DMS79 (cell line): ENCODE results near the gene DNAH1.
"Not testable (repeated sequence)": the region's sequence is repeated elsewhere in the genome, so short reads cannot be mapped to it uniquely, and the experiment has no call there.

Experiments used
- DNase-seq: peaks from one replicate; lab custom pipeline; 2025; lab: John Stamatoyannopoulos, UW

Gene DNAH1

DNA sequence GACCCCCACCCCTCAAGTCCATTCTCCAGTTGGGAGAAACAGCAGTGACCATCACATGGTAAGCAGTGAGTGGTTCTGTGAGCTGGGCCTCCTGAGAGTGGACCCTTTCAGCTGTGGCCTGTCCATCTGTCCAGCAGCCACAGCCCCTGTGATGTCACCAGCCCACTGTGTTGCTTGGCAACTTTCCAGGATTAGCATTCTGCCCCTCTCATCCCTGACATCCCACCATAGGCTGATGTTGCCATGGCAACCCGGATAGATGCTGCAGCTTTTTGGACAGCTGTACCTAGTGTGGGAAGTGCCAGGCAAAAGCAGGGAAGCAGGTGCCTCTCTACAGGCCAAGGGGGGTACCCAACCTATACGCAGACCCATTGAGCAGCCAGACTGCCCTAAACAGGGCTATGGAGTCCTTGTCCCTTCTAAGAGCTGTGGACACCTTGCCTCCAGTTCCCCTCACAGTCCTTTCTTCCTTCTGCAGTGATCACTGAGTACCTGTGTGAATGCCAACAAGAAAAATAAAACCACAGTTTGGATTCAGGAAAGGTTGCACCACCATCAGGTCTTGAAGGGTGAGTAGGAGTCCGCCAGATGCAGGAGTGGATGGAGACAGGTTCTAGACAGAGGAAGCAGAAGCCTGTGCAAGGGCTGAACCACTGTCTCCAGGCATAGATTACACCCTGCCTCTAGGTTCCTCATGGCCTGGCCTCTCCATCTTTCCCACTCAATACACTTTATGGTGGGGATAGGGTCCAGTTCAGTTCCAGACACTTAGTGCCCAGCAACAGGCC is at the start of gene DNAH1:
TSS of gene DNAH1 (plus strand) at position 343 of the 788 bp plus-strand sequence. CDS start 6,124 bp downstream, outside the sequence.
- DNase-seq: no peak

DNA sequence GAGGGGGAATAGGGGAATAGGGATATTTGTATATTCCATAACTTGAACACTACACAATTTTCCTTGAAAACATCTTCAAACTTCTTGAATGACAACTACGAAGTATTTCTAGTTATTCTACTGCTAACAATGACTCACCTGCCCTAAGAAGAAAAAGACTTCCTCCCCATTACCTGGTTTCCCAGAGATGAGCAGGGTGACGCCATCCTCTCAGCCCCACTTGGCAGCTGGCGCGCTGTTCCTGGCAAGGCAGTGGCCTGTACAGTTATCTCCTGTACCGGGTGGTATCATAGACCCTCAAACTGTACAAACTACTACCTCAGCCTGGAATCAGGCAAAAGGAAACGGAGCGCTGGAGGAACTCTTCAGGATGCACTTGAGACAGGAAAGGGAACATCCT is 48.1 kb upstream of the DNAH1 start:
- DNase-seq: no peak

- no peak for DNase-seq
Observed at GRCh38 chr3:52269776-52270175, 46.3 kb upstream of the DNAH1 start.

DNA sequence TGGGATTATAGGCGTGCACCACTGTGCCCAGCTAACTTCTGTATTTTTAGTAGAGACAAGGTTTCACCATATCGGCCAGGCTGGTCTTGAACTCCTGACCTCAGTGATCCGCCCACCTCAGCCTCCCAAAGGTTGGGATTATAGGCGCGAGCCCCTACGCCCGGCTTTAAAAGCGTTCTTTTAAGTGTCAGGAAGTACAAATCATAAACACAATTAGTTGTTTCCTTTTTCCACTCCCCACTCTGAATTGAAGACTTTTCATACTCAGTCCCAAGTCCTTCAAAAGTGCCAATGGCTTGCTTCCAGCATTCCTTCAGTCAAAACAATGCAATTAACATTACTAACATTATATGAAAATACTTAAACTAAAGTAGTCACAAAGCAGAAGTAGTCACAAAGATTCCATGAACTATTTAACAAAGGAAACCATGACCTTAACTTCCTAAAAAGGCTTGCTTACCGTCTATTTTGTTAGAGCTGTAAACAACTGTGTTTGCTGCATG is 45.8 kb upstream of the DNAH1 start:
- no peak for DNase-seq

DNA sequence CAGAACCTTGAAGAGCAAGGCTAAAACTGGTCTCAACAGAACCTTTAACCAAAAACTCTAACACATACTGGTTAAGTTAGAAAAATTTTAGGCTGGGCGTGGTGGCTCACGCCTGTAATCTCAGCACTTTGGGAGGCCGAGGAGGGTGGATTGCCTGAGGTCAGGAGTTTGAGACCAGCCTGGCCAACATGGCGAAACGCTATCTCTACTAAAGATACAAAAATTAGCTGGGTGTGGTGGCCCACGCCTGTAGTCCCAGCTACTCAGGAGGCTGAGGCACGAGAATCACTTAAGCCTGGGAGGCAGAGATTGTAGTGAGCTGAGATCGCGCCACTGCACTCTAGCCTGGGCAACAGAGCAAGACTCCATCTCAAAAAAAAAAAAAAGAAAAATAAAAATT is 43.9 kb upstream of the DNAH1 start:
- not testable (repeated sequence) for DNase-seq

DNA sequence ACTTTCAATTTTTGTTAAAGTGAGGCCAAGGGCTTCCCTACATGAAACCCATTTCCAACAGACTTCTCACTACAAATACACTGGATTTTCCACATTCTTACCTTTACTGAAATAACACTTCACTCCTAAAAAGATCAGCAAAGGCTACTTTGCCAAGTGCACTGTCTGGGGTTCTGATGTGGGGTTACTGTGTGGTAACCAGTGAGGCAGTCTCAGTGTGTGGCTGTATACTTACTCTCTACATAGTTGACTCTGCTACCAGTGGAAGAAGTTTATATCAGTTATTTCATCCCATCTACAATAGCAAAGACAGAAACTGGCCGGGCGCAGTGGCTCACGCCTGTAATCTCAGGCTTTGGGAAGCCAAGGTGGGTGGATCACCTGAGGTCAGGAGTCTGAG is 43.3 kb upstream of the DNAH1 start:
- DNase-seq: no peak

- not testable (repeated sequence) for DNase-seq
Observed at GRCh38 chr3:52274781-52275180, 41.3 kb upstream of the DNAH1 start.

DNA sequence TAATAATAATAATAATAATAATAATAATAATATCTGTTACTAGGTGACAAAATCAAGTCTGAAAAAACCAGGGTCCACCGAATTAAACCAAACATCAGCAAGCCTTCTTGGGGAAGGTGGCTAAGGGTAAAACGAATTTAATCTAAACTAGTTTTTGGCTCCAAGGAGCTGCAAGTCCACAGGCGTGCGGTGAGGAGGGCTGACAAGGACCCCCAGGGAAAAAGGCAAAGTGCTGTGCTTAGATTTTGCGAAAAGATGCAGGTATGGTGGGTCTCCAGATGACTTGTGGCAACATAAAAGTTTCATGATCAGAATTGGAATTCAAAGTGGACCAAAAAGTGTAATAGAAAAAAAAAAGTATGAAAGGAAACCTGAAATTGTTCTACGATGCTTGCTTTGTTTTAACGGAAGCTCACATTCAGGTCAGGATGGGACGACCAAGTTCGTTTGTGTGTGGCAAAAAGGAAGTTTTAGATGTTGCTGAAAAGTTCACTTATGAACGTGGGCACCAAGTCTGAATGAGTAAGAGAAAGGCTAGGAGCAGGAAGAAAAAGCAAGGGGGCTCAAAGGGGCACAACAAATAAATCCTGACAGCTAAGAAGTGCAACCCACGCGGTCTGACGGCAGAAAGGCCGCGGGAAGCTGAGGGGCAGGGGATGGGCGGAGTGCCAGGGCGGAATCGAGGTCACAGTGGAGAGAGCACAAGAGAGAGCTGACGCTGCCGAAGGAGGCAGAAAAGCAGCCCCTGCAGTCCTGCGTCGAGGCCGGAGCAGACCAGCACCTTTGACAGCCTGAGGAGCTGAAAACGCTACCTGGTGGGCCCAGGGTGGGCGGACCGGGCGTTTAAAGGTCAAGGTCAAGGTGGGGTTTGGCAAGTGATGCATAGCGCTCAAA is 38.8 kb upstream of the DNAH1 start:
- no peak for DNase-seq

- no peak for DNase-seq
Observed at GRCh38 chr3:52277972-52278509, 38.1 kb upstream of the DNAH1 start.

DNA sequence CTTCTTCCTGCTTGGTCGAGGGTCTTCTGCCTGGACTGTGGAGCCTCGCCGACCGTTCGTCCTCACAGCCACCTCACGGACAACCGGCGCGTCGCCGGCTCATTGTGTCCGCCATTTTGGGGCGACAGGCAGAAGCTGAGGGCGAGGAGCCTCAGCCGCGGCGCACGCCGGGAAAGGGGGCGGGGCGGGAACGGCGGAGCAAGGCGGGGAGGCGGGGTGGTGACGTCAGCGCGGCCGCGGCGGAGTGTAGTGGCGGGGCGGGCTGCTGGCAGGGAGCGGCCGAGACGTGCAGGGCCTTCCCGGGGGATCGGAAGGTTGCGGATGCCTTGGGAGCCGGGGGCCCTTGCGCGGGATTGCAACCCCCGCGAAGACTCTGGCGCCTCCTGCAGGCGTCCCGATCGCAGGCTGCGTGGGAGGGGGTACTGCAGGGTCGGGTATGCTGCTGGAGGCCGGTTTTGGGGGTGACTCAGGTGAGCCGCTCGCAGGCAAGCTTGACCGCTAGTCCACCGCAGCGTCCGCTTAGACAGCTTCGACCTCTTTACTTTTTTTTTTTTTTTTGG is 37.5 kb upstream of the DNAH1 start, which contains the start of gene WDR82:
TSS of gene WDR82 (minus strand) at position 140 of the 560 bp plus-strand sequence. CDS start 288 bp downstream, outside the sequence.
- peak; percentile 61 for DNase-seq

GRCh38 chr3:52279596-52279995 is 36.5 kb upstream of the DNAH1 start:
- peak; percentile 41 for DNase-seq

- peak; percentile 71 for DNase-seq
Observed at GRCh38 chr3:52280050-52280461, 36.1 kb upstream of the DNAH1 start.

DNA sequence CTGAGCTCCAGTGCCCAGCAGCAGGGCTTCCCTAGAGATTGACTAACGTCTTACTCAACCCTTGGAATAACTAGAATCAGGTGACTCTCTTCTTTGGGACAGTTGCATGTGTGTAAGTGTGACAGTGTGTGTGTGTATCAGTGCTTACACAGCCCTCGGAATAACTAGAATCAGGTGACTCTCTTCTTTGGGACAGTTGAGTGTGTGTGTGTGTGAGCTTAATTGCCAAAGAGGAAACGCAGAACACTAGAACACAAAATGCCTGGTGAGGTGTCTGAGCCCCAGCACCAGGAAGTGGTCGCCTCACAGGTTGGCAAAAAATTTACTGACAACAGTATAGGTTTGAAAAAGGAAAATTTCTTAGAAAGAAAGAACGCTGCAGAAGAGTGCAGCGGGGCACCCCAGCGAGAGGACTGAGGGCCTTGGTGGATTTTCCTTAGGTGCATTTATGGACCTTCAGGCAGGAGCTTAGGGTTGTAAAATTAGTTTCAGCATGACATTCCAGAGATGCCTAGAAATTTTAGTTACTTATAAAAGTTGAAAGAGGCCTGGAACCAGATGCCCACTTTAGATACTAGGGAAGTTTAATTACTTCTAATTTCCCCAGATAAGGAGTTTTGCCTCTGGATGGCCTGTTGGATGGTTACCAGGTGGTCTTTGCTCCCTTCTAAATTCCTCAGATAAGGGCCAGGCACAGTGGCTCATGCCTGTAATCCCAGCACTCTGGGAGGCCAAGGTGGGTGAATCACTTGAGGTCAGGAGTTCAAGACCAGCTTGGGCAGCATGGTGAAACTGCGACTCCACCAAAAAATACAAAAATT is 33.9 kb upstream of the DNAH1 start:
- DNase-seq: no peak

DNA sequence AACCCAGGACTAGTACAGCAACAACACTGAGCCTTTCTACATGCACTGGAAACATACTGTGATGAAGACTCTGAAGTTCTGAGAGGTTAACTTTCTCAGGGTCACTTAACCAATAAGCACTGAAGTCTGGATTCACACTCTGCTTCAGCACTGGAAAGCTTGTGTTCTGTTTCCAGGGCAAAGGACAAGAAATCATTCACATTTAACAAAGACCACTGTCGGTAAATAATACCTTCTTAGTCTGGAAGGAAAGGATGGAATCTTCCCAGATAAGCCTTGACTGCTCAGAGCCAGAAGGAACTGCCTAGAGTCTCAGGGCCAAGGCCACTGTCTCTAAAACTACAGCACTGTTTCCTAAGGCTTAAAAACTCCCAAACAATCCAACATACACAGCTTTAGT is 32.8 kb upstream of the DNAH1 start:
- DNase-seq: no peak

GRCh38 chr3:52284051-52284450 is 32.1 kb upstream of the DNAH1 start:
- DNase-seq: not testable (repeated sequence)

DNA sequence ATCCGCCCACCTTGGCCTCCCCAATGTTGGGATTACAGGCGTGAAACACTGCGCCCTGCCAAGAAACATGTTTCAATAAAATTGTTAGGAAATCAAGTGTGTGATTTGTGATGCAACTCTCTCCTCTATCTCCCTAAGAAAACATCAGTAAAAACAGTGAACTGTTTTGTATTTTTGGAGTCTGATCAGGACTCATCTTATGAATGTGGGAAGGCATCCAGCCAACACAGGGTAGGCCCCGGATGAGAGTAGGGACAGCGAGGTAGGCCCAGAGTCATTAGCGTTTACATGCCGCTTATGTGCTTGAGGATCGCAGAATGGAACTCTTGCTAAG is 29.4 kb upstream of the DNAH1 start:
- no peak for DNase-seq

- no peak for DNase-seq
Observed at GRCh38 chr3:52288674-52289073, 27.4 kb upstream of the DNAH1 start.

- DNase-seq: no peak
Observed at GRCh38 chr3:52289338-52289746, 26.8 kb upstream of the DNAH1 start.

GRCh38 chr3:52289747-52290595 is 26.1 kb upstream of the DNAH1 start:
- no peak for DNase-seq
